Measurements from ENCODE around the gene IER3. TPM values are rescaled to one million over a fixed set of nuclear protein-coding genes. Genes with fewer than 3 reads are reported as not detected.

IER3 gene
- total and polyA plus RNA-seq, 2 of the 8 experiments (the other 6 are each of a cell fraction or from before 2014, with no cell fraction given), result 11.9 to 26.5 TPM

DNA sequence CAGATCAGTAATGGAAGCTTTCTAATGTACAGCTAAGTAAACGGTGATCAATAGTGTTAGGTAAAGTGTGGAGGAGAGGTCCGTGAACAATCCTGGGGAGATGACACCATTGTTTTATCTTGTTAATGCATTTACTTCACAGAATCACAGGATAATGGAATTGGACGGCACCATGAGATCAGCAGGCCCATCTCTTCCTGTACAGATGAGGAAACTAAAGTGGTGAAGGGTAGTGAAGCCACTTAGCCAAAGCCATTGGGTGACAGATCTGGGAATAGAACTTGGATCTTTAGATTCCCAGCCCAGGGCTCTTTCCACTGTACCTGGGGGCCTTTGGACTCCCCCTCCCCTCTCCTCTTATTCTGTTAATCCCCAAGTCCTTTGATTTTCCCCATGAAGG, 26.2 kb upstream of the IER3 start:
- Histone ChIP-seq H3K4ac (replicated peaks; ENCODE audit: insufficient read length, low read depth, low read length) (no peak overlapping the region), H2BK120ac (replicated peaks; ENCODE audit: low read depth, low read length) (no peak overlapping the region), H3K79me1 (ENCODE audit: low read depth, low read length) (no peaks in the 10 kb centered on the region), H3K4me1 (replicated peaks in 1 of 4; ENCODE audit: control insufficient read depth in 3 of 4, insufficient read depth in 4 of 4, low read length in 3 of 4) (peaks cover 3 to 12% (median 8%) of the 10 kb centered on the region in 4 experiments; a peak in 6 of 7 replicates), H3K56ac (replicated peaks; ENCODE audit: insufficient read length, low read depth, low read length) (no peak overlapping the region), H2BK12ac (ENCODE audit: low read depth, low read length) (0 out of 2 replicates have a peak overlapping the region, but pooled peaks have one; percentile 18), H3K27me3 (replicated peaks in 1 of 4; ENCODE audit: control insufficient read depth in 3 of 4, extremely low read depth in 1 of 4, insufficient read depth in 3 of 4, low read length in 3 of 4) (no peaks in the 10 kb centered on the region), H3K9me3 (ENCODE audit: insufficient read depth in 2 of 2, low read depth in 1 of 2, low read length in 1 of 2) (no peaks in the 10 kb centered on the region), H2BK5ac (ENCODE audit: low read depth, low read length) (no peak overlapping the region), H2AK5ac (ENCODE audit: low read depth, low read length) (no peak overlapping the region), H2BK20ac (ENCODE audit: low read length) (no peak overlapping the region; the same call in 1 of the 2 replicates), H4K91ac (replicated peaks; ENCODE audit: insufficient read length, low read length) (no peak overlapping the region), H4K5ac (ENCODE audit: insufficient read length, low read depth, low read length) (no peak overlapping the region), H3K4me3 (ENCODE audit: extremely low read depth in 1 of 4, insufficient read depth in 2 of 4, low read depth in 3 of 4, low read length in 4 of 4) (no peak overlapping the region), H2AFZ (ENCODE audit: low read length) (no peak overlapping the region), H3K4me2 (ENCODE audit: insufficient read depth in 1 of 2, low read depth in 2 of 2, low read length in 2 of 2) (no peak overlapping the region), H3K18ac (ENCODE audit: extremely low read depth, low read length) (no peak overlapping the region), H3K36me3 (ENCODE audit: control insufficient read depth in 2 of 4, insufficient read depth in 4 of 4, low read length in 3 of 4) (no peaks in the 10 kb centered on the region), H3K23me2 (ENCODE audit: low read depth, low read length) (no peaks in the 10 kb centered on the region), H3K14ac (ENCODE audit: insufficient read length) (no peak overlapping the region), H4K20me1 (replicated peaks in 1 of 2; ENCODE audit: control insufficient read depth in 1 of 2, insufficient read depth in 2 of 2, low read length in 2 of 2) (no peaks in the 10 kb centered on the region), H2BK15ac (ENCODE audit: low read length) (0 out of 2 replicates have a peak overlapping the region, but pooled peaks have one; percentile 61), H3K23ac (ENCODE audit: insufficient read length) (no peak overlapping the region), H3K79me2 (ENCODE audit: control insufficient read depth in 1 of 2, insufficient read depth in 2 of 2, low read length in 2 of 2) (no peaks in the 10 kb centered on the region), H3K27ac (ENCODE audit: low read depth, low read length) (no peak overlapping the region), H3K9ac (replicated peaks in 1 of 4; ENCODE audit: extremely low read depth in 1 of 4, low read depth in 3 of 4, low read length in 3 of 4) (no peak overlapping the region), H4K8ac (ENCODE audit: extremely low read depth, insufficient read depth, low read length) (no peak overlapping the region)
- ChIA-PET POLR2A (ENCODE audit: partially characterized antibody) (interaction anchor here (1.2 to 1.3 kb wide), 2 partner anchors 11 to 57 kb away, joined by 3 to 4 read pairs; no protein-coding TSS in a partner anchor), CTCF (ENCODE audit: partially characterized antibody) (interaction anchor here (0.6 to 1.2 kb wide), 4 partner anchors 11 to 123 kb away, joined by 3 read pairs; no protein-coding TSS in a partner anchor)
- TF ChIP-seq POLR2A (IDR thresholded peaks at IDR 0.05; ENCODE audit: control extremely low read depth in 1 of 2, low read depth in 2 of 2, low read length in 2 of 2), result no peak
- 94% methylated on average over 3 of the region's 3 CpGs; no CpG with 5 or more reads in 1 of the 2 experiments for WGBS, 2 experiments (ENCODE audit: extremely low coverage in 1 of 2, insufficient coverage in 1 of 2, insufficient read length in 1 of 2, insufficient replicate concordance in 2 of 2, low coverage in 1 of 2, low lambda C conversion rate in 2 of 2, missing lambda C conversion rate in 1 of 2)
- FAIRE-seq (no peak), DNase-seq (ENCODE audit: low read depth in 1 of 2, low spot score in 2 of 2) (no peak)
